Peyer's patch (tissue), 4 donors: Measurements from ENCODE around the gene DAB1. TPM values are rescaled to one million over a fixed set of nuclear protein-coding genes. Genes with fewer than 3 reads are reported as not detected.
A peak's percentile ranks its signal among the peaks of the same experiment; 100 is the strongest.

Source experiments
- DNase-seq, 3 donors: peaks; one replicate each; pipeline ENCODE4 v3.0.0-alpha.2; 2017 to 2019
- H3K27ac ChIP-seq, 4 donors: fragments of 200-600 bp; sonication (generic); one replicate each; pipeline ENCODE4 v1.5.1; 2016 to 2019
- H3K27me3 ChIP-seq, 2 donors: fragments of 200-600 bp; sonication (generic); one replicate each; pipeline ENCODE4 v1.5.1; 2019
- H3K36me3 ChIP-seq, 3 donors: fragments of 200-600 bp; sonication (generic); one replicate each; pipeline ENCODE4 v1.5.1; 2016 to 2019
- H3K4me1 ChIP-seq, 4 donors: fragments of 200-600 bp; sonication (generic); one replicate each; pipeline ENCODE4 v1.5.1; 2016 to 2019
- H3K4me3 ChIP-seq, 4 donors: fragments of 200-600 bp; sonication (generic); 1 replicate in 3 of 4; 2 replicates in 1 of 4; pipeline ENCODE4 v1.5.1; 2016 to 2019; ENCODE audit warnings: mild to moderate bottlenecking in 1 of 4
- H3K9me3 ChIP-seq, 4 donors: fragments of 200-600 bp; sonication (generic); one replicate each; pipeline ENCODE4 v1.5.1; 2016 to 2019; ENCODE audit warnings: mild to moderate bottlenecking in 1 of 4
- CTCF ChIP-seq, 6 experiments: fragments of 450-650 bp in 4 of 6; fragments of 200-600 bp in 2 of 6; sonication (generic) in 1 of 6; IDR thresholded peaks; one replicate each; pipeline ENCODE4 v1.5.1; 2017 to 2019; ENCODE audit warnings: antibody characterized with exemption in 6 of 6, mild to moderate bottlenecking in 3 of 6, moderate library complexity in 1 of 6
- POLR2A ChIP-seq, 2 donors: fragments of 450-650 bp; IDR thresholded peaks; one replicate each; pipeline ENCODE4 v1.5.1; 2017; ENCODE audit warnings: antibody characterized with exemption in 2 of 2, mild to moderate bottlenecking in 2 of 2, moderate library complexity in 2 of 2
- total RNA-seq, 4 donors: library from RNA; depleted of rRNA; stranded (reverse); fragments of >200 nt; gene quantifications; one replicate each; pipeline ENCODE4 v1.1.0, GENCODE V29; 2016

Gene DAB1
- total RNA-seq = 10 to 100 TPM in 3 of 4 donors, 1 to 10 TPM in 1; 4.1 to 75.3 (median 63.9) TPM

DNA sequence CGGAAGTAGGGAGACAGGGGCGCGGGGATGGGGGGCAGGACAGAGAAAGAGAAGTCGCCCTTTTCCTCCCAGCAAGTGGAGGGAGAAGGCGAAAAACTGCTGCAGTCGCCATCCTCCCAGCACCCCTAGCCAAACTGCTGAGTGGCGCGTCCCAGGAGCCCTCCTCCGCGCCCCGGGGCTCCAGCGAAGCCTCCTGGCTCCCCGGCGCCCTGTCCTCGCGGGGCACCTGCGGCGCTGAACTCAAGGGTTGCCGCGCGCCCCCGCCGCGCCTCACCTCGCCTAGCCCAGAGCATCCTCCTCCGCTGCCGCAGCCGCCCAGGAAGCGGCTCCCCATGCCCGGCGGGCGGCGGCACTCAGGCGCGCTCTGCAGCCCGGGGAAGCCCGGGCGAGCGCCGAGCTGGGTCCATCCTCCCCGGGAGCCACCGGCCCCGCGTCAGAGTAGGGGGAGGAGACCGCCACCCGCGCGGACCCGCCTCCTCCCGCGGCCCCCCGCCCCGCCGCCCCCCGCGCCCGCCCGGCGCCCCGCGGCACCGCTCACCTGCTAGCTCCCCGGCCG, at the start of gene DAB1:
DAB1 (minus strand) TSS at position 405 of the 556 bp plus-strand sequence. CDS start 133,030 bp downstream, outside the sequence.
- H3K4me3 ChIP-seq = peak within 1 kb of the TSS in 2 of 4 donors; percentile 27 to 40
- H3K9me3 ChIP-seq = no peaks in the 10 kb centered on the region
- H3K36me3 ChIP-seq = no peaks in the 10 kb centered on the region
- no peak for TF ChIP-seq CTCF (IDR thresholded peaks at IDR 0.05)
- no peak for TF ChIP-seq POLR2A (IDR thresholded peaks at IDR 0.05)
- H3K27ac ChIP-seq = no peak within 1 kb of the TSS
- peaks cover 0 to 17% of the 10 kb centered on the region in 2 donors for H3K27me3 ChIP-seq
- DNase-seq = peak in 1 of 3 donors; percentile 46
- peaks cover 0 to 20% (median 0%) of the 10 kb centered on the region in 4 donors for H3K4me1 ChIP-seq

DNA sequence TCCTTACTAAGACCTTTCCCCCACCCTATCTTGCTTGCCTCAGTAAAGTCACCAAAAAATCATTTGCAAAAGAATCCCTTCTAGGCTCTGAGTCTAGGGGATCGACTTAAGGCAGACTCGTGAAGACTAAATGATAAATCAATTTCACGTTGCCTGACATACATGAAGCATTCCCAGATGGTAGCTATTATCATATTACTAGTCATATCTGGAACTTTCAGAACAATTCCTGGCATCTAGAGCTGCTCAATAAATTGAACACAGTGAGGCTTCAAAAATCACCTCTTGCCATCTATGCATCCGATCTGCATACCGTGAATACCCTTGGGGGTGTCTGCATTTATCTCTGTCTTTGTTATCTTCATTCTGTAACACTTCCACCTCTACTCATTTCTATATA, 49.6 kb upstream of the DAB1 start:
- Histone ChIP-seq H3K4me1 (no peaks in the 10 kb centered on the region), H3K9me3 (no peaks in the 10 kb centered on the region), H3K4me3 (no peak overlapping the region), H3K27ac (no peak overlapping the region), H3K27me3 (no peaks in the 10 kb centered on the region), H3K36me3 (no peaks in the 10 kb centered on the region)
- TF ChIP-seq POLR2A (IDR thresholded peaks at IDR 0.05) (no peak), CTCF (IDR thresholded peaks at IDR 0.05) (no peak)
- no peak for DNase-seq

- Histone ChIP-seq H3K27me3 (no peaks in the 10 kb centered on the region), H3K36me3 (no peaks in the 10 kb centered on the region), H3K4me1 (no peaks in the 10 kb centered on the region), H3K9me3 (no peaks in the 10 kb centered on the region), H3K27ac (no peak overlapping the region), H3K4me3 (no peak overlapping the region)
- DNase-seq = no peak
- no peak for TF ChIP-seq CTCF (IDR thresholded peaks at IDR 0.05)
- TF ChIP-seq POLR2A (IDR thresholded peaks at IDR 0.05) = no peak
Observed at GRCh38 chr1:57471995-57472394, 48.1 kb upstream of the DAB1 start.

DNA sequence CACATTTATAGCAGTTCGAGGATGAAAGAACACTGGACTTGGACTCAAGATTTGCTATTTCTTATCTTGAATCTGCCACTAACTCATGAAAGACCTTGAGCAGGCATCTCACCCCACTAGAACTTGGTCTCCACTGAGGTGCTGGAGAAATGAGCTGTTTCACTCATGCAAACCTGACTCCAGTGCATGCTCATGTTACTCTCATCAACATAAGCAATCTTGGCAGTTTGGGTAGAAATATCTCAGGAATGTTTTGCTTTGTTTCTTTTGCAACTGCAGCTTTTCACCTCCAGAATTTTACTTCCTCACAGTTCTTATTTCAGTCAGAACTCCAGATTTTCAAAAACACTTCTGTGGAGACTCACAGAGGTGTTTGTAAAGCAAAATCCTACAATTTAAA, 46.2 kb upstream of the DAB1 start:
- no peak for TF ChIP-seq CTCF (IDR thresholded peaks at IDR 0.05)
- TF ChIP-seq POLR2A (IDR thresholded peaks at IDR 0.05) = no peak
- no peaks in the 10 kb centered on the region for H3K36me3 ChIP-seq
- DNase-seq = no peak
- H3K9me3 ChIP-seq = no peaks in the 10 kb centered on the region
- no peaks in the 10 kb centered on the region for H3K27me3 ChIP-seq
- no peaks in the 10 kb centered on the region for H3K4me1 ChIP-seq
- H3K27ac ChIP-seq = no peak overlapping the region
- no peak overlapping the region for H3K4me3 ChIP-seq

DNA sequence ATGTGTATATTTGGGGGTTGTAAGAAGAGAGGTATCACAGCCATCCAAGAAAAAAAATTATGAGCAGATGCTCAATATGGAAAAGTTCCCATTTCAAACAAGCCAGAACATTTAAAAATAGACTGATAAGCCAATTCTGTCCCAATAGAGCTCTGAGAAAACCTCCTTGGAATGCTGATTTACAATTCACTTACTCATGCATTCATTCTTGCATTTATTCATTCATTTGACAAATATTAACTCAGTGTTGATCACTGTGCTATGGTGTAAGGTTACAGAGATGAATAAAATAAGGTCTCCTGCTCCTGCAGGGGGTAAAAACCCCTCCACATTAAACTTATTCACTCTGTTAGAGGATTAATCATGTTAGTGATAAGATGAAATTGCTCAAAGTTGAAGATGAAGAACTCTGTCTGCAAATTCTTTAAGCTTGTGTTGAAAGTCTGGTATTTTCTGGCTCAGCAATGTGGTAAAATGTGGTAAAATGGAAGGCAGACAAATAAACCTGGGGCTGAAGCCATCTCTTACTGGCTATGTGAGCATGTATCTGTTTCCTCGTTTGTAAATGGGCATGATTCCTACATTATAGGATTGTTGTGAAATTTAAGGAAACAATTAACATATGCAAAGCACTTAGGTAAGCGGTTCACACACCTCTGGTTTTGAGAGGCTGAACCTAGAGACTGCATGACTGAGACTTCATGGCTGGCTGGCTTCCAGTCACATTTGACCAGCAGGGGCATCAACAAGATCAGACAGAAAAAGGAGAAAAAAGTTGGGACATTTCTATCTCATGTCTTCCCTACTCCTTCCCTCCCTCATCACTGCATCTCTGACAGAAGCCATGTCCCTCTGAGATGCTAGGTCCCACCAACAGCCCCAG, 45.0 kb upstream of the DAB1 start:
- H3K4me3 ChIP-seq = no peak overlapping the region
- TF ChIP-seq CTCF (IDR thresholded peaks at IDR 0.05) (no peak), POLR2A (IDR thresholded peaks at IDR 0.05) (no peak)
- DNase-seq = no peak
- no peak overlapping the region for H3K27ac ChIP-seq
- no peaks in the 10 kb centered on the region for H3K27me3 ChIP-seq
- H3K4me1 ChIP-seq = no peaks in the 10 kb centered on the region
- H3K9me3 ChIP-seq = no peaks in the 10 kb centered on the region
- H3K36me3 ChIP-seq = no peaks in the 10 kb centered on the region
